Heart left ventricle (tissue), 13 donors: ENCODE data around the gene TGIF1.

Experiments
- POLR2A ChIP-seq, 2 donors: fragments of 450-650 bp; IDR thresholded peaks; one replicate each; pipeline ENCODE4 v1.6.1; 2017; ENCODE audit warnings: antibody characterized with exemption in 2 of 2, mild to moderate bottlenecking in 2 of 2, moderate library complexity in 2 of 2
- TF ChIP-seq, protein P1 (sequence below), 12 donors: fragments of 200-600 bp; sonication (generic) in 4 of 12; IDR thresholded peaks; one replicate each; pipeline versions ENCODE4 v1.5.0 to v1.8.0; 2018 to 2022; ENCODE audit warnings: antibody characterized with exemption in 12 of 12, mild to moderate bottlenecking in 5 of 12
- donor health status: ischemic (EF 13 %, LVEDD 7.1; RV severe dilation, severe dysfunction).
- donor health status: DM: no; HTN: yes; CAD: no.
- donor health status: DM: no; HTN: no; CAD: no.
- donor health status: ischemic (EF 25% LVEDD 6.9; RV normal size, moderate dysfunction).
- donor health status: ischemic (EF 25% LVEDD 5.7; RV mildly dilated, moderate dysfunction).
- donor health status: ischemic (EF 35%, LVEDD 5.7; RV mildly dilated, moderate dysfunction).
- donor health status: nonischemic (EF 11% LVEDD 7.7; RV severe dilation, severe dysfunction).
- donor health status: DM: yes; HTN: yes; CAD: no.
- donor health status: PGD.
- donor health status: ischemic (EF 29% LVEDD 5.4; RV normal size, mild dysfunction).
- donor health status: nonischemic (EF 23%, LVEDD 6.1; RV moderate dilation, normal function).

DNA sequence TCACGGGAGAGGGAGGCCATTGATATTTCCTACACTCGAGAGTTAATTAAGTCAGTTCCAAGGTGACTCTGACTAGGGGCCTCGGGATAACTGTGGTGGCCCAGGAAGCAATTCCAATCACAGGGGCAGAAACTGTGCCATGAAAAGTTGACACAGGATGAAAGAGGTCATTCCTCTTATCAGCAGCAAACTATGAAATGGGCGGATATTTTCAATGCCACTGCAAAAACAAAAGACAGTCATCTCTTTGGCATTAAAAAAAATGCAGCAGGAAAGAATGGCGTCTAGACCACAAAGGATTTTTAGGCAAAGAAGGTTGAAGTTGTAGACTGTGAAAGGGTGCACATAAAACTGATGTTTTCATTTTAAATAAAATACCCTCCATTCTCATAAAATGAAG is 50.0 kb downstream of the TGIF1 start:
- TF ChIP-seq, protein P1, sequence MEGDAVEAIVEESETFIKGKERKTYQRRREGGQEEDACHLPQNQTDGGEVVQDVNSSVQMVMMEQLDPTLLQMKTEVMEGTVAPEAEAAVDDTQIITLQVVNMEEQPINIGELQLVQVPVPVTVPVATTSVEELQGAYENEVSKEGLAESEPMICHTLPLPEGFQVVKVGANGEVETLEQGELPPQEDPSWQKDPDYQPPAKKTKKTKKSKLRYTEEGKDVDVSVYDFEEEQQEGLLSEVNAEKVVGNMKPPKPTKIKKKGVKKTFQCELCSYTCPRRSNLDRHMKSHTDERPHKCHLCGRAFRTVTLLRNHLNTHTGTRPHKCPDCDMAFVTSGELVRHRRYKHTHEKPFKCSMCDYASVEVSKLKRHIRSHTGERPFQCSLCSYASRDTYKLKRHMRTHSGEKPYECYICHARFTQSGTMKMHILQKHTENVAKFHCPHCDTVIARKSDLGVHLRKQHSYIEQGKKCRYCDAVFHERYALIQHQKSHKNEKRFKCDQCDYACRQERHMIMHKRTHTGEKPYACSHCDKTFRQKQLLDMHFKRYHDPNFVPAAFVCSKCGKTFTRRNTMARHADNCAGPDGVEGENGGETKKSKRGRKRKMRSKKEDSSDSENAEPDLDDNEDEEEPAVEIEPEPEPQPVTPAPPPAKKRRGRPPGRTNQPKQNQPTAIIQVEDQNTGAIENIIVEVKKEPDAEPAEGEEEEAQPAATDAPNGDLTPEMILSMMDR (IDR thresholded peaks at IDR 0.05) = no peak
- TF ChIP-seq POLR2A (IDR thresholded peaks at IDR 0.05) = no peak
